Endothelial cell of umbilical vein (primary cell): ENCODE measurements around the gene ITPR2. TPM values are rescaled to one million over a fixed set of nuclear protein-coding genes. Genes with fewer than 3 reads are reported as not detected.

ENCODE experiments used
- BruUV-seq: library from RNA; stranded (reverse); fragments of 400-500 nt; replicated peaks from 2 replicates; lab custom pipeline; 2021; lab: Mats Ljungman, UMichigan
- CTCF ChIA-PET: fragments of 300-600, 350-600 bp; sonication (Branson Sonifier 250); formaldehyde crosslinking; loops from one replicate; lab custom pipeline; 2021; ENCODE audit warnings: antibody characterized with exemption, inconsistent platforms; lab: Charles Lee
- POLR2A ChIA-PET: fragments of 300-600, 350-600 bp; sonication (Branson Sonifier 250); formaldehyde crosslinking; loops from one replicate; lab custom pipeline; 2021; ENCODE audit warnings: antibody characterized with exemption, inconsistent platforms; lab: Charles Lee
- DNase-seq: peaks from one replicate; pipeline ENCODE4 v3.0.0-alpha.2; 2011; ENCODE audit warnings: low read depth, low spot score
- FAIRE-seq: peaks from 2 replicates; lab custom pipeline; 2011; peaks lifted over from hg19 to GRCh38; lab: Jason Lieb, UNC
- H2AFZ ChIP-seq: 2 replicates; pipeline ENCODE4 v1.6.0; 2012; ENCODE audit warnings: low read depth, low read length, control low read depth, inconsistent platforms
- H3K27ac ChIP-seq: 2 replicates; pipeline ENCODE4 v1.5.1; 2011; ENCODE audit warnings: low read depth, mild to moderate bottlenecking, control low read depth, low read length, moderate library complexity; ENCODE audit not compliant: insufficient read depth
- H3K27me3 ChIP-seq, 2 experiments: 2 replicates each; pipeline versions ENCODE4 v1.6.0 to v1.6.1; 2011; ENCODE audit warnings: low read length in 2 of 2, mixed read lengths in 1 of 2; ENCODE audit not compliant: control insufficient read depth in 2 of 2, insufficient read depth in 2 of 2
- H3K36me3 ChIP-seq, 2 experiments: 2 replicates in 1 of 2; 3 replicates in 1 of 2; pipeline ENCODE4 v1.5.1; 2011; ENCODE audit warnings: low read length in 2 of 2, mild to moderate bottlenecking in 1 of 2, moderate library complexity in 1 of 2; ENCODE audit not compliant: control insufficient read depth in 2 of 2, insufficient read depth in 2 of 2; ENCODE audit errors: extremely low read depth in 1 of 2
- H3K4me1 ChIP-seq: 3 replicates; pipeline ENCODE4 v1.5.1; 2011; ENCODE audit warnings: mild to moderate bottlenecking, low read length; ENCODE audit not compliant: control insufficient read depth, insufficient read depth; ENCODE audit errors: extremely low read depth
- H3K4me2 ChIP-seq: 2 replicates; pipeline ENCODE4 v1.6.1; 2011; ENCODE audit warnings: low read length, control low read depth, mixed read lengths; ENCODE audit not compliant: insufficient read depth
- H3K4me3 ChIP-seq, 3 experiments: fragments of 200-600 bp in 1 of 3; sonication (generic), shearing (Covaris generic) in 1 of 3; replicated peaks in 1 of 3; 2 replicates each; pipeline ENCODE4 v1.5.1; 2011 to 2016; ENCODE audit warnings: control low read depth in 3 of 3, low read length in 3 of 3, mild to moderate bottlenecking in 2 of 3, inconsistent platforms in 1 of 3, low read depth in 1 of 3, moderate library complexity in 1 of 3; ENCODE audit not compliant: insufficient read depth in 1 of 3
- H3K79me2 ChIP-seq: 2 replicates; pipeline ENCODE4 v1.6.0; 2012; ENCODE audit warnings: low read length, inconsistent platforms; ENCODE audit not compliant: control insufficient read depth, insufficient read depth
- H3K9ac ChIP-seq: replicated peaks from 2 replicates; pipeline ENCODE3; 2011; ENCODE audit warnings: low read length, control low read depth; ENCODE audit not compliant: insufficient read depth; ENCODE audit errors: extremely low read depth
- H3K9me1 ChIP-seq: replicated peaks from 3 replicates; pipeline ENCODE4 v1.6.0; 2011; ENCODE audit warnings: mild to moderate bottlenecking, low read length; ENCODE audit not compliant: control insufficient read depth, insufficient read depth; ENCODE audit errors: extremely low read depth
- H3K9me3 ChIP-seq: replicated peaks from 2 replicates; pipeline ENCODE4 v1.5.1; 2012; ENCODE audit warnings: low read length, inconsistent platforms; ENCODE audit not compliant: control insufficient read depth, insufficient read depth
- H4K20me1 ChIP-seq: replicated peaks from 2 replicates; pipeline ENCODE3; 2011; ENCODE audit warnings: mild to moderate bottlenecking, low read length; ENCODE audit not compliant: control insufficient read depth, insufficient read depth; ENCODE audit errors: extremely low read depth
- CTCF ChIP-seq, 2 donors: IDR thresholded peaks; 1 replicate in 1 of 2; 2 replicates in 1 of 2; pipeline ENCODE4 v1.5.1; 2011; ENCODE audit warnings: low read length in 2 of 2, mild to moderate bottlenecking in 2 of 2, moderate library complexity in 2 of 2, control low read depth in 1 of 2, inconsistent platforms in 1 of 2, low read depth in 1 of 2; ENCODE audit not compliant: insufficient read depth in 1 of 2; ENCODE audit errors: extremely low read depth in 1 of 2
- EZH2 ChIP-seq: IDR thresholded peaks from 2 replicates; pipeline ENCODE4 v1.6.1; 2012; ENCODE audit warnings: borderline replicate concordance, low read depth, mild to moderate bottlenecking, moderate library complexity, low read length, inconsistent platforms; ENCODE audit not compliant: severe bottlenecking
- FOS ChIP-seq: IDR thresholded peaks from 2 replicates; pipeline ENCODE4 v1.6.1; 2011; ENCODE audit warnings: mild to moderate bottlenecking, low read length, moderate library complexity, borderline replicate concordance; ENCODE audit not compliant: insufficient read depth
- GATA2 ChIP-seq: IDR thresholded peaks from 2 replicates; pipeline ENCODE4 v1.7.0; 2011; ENCODE audit warnings: low read depth, mild to moderate bottlenecking, moderate library complexity, mixed read lengths, low read length; ENCODE audit not compliant: insufficient read length, insufficient read depth
- JUN ChIP-seq: IDR thresholded peaks from 2 replicates; pipeline ENCODE4 v1.6.1; 2011; ENCODE audit warnings: borderline replicate concordance, low read depth; ENCODE audit not compliant: insufficient read length, insufficient read depth
- MAX ChIP-seq: IDR thresholded peaks from 2 replicates; pipeline ENCODE4 v1.6.1; 2011; ENCODE audit not compliant: insufficient read depth, insufficient read length
- MYC ChIP-seq: IDR thresholded peaks from one replicate; pipeline ENCODE4 v1.6.1; 2011; ENCODE audit warnings: mild to moderate bottlenecking, low read depth, low read length
- POLR2A ChIP-seq: IDR thresholded peaks from 2 replicates; pipeline ENCODE4 v1.6.1; 2012; ENCODE audit warnings: low read depth, mild to moderate bottlenecking, control low read depth, low read length
- POLR2AphosphoS5 ChIP-seq: IDR thresholded peaks from 2 replicates; pipeline ENCODE4 v1.6.1; 2012; ENCODE audit warnings: low read depth, mild to moderate bottlenecking, control low read depth, low read length, moderate library complexity; ENCODE audit not compliant: insufficient read depth
- dilution Hi-C: fragments of 300-500 bp; cut with MboI; formaldehyde crosslinking; loops from one replicate; pipeline ENCODE4 v1.15.0; 2019; ENCODE audit warnings: low sequenced_read_pairs; ENCODE audit not compliant: extremely low pct_ligation_motif_present
- intact Hi-C: fragments of 100-400 bp; cut with micrococcal nuclease; formaldehyde crosslinking; loops from one replicate; pipeline ENCODE4 v1.10.0; 2022
- polyA plus RNA-seq, 4 experiments: library from polyadenylated mRNA; depleted of rRNA in 3 of 4; stranded (reverse) in 3 of 4; unstranded in 1 of 4; fragments of >200 nt; gene quantifications; 2 replicates each; pipeline versions ENCODE4 v1.2.1 to v1.2.3, GENCODE V29; 2011 to 2012; ENCODE audit warnings: missing spikeins in 1 of 4
- total RNA-seq: library from RNA; stranded (reverse); gene quantifications from 2 replicates; pipeline ENCODE4 v1.2.3, GENCODE V29; 2021

Gene ITPR2
- total and polyA plus RNA-seq, 2 donors (not counting 3 experiments of a cell fraction or from before 2014, with no cell fraction given): 16.2 to 86.8 TPM

GRCh38 chr12:26668230-26668629 is 164.8 kb downstream of the ITPR2 start:
- Histone ChIP-seq H3K27ac (no peak overlapping the region), H3K36me3 (peaks cover 4 to 5% of the 10 kb centered on the region in 2 experiments), H3K9me3 (no peaks in the 10 kb centered on the region), H4K20me1 (no peaks in the 10 kb centered on the region), H2AFZ (no peak overlapping the region), H3K9me1 (peaks cover 2% of the 10 kb centered on the region), H3K4me1 (peaks cover 7% of the 10 kb centered on the region), H3K79me2 (no peaks in the 10 kb centered on the region), H3K4me3 (no peak overlapping the region), H3K27me3 (no peaks in the 10 kb centered on the region), H3K4me2 (no peak overlapping the region), H3K9ac (no peak overlapping the region)
- DNase-seq (no peak), FAIRE-seq (no peak)
- BruUV-seq: no TSS peak
- intact Hi-C loops (no loop called here), dilution Hi-C loops (no loop called here)
- CTCF ChIA-PET: interaction anchor here (0.9 to 1.9 kb wide), 3 partner anchors 11 to 33 kb away, joined by 3 to 5 read pairs (median 4); no protein-coding TSS in a partner anchor
- POLR2A ChIA-PET: no interaction called here
- TF ChIP-seq FOS (no peak), EZH2 (no peak), POLR2A (no peak), POLR2AphosphoS5 (no peak), CTCF (IDR thresholded peaks at IDR 0.05; ENCODE audit: extremely low read depth in 1 of 2, insufficient read depth in 1 of 2, low read depth in 1 of 2, low read length in 2 of 2) (no peak), JUN (no peak), MYC (no peak), GATA2 (no peak), MAX (no peak)
